Heart right ventricle (tissue), 16 donors: ENCODE results near the gene PSMA1. TPM values are rescaled to one million over a fixed set of nuclear protein-coding genes. Genes with fewer than 3 reads are reported as not detected.

Experiments
- ATAC-seq, 8 donors: fragments of 200-7000 bp; cut with Tn5 transposase; one replicate each; pipeline ENCODE4 v1.9.1; 2020; ENCODE audit warnings: mild to moderate bottlenecking in 8 of 8, moderate library complexity in 8 of 8, moderate number of reproducible peaks in 1 of 8
- DNase-seq, 2 donors: peaks; one replicate each; pipeline ENCODE4 v3.0.0-alpha.2; 2020
- H3K27ac ChIP-seq, 10 donors: fragments of 200-600 bp; sonication (generic) in 2 of 10; one replicate each; pipeline versions ENCODE4 v1.5.0 to v1.8.0; 2020 to 2022; ENCODE audit warnings: mild to moderate bottlenecking in 3 of 10
- H3K27me3 ChIP-seq, 7 donors: fragments of 200-600 bp; one replicate each; pipeline ENCODE4 v1.8.0; 2021 to 2022; ENCODE audit warnings: mild to moderate bottlenecking in 2 of 7
- H3K36me3 ChIP-seq, 9 donors: fragments of 200-600 bp; sonication (generic) in 1 of 9; one replicate each; pipeline versions ENCODE4 v1.5.0 to v1.8.0; 2020 to 2022; ENCODE audit warnings: mild to moderate bottlenecking in 2 of 9
- H3K4me1 ChIP-seq, 9 donors: fragments of 200-600 bp; sonication (generic) in 1 of 9; one replicate each; pipeline versions ENCODE4 v1.5.0 to v1.8.0; 2020 to 2022; ENCODE audit warnings: mild to moderate bottlenecking in 4 of 9
- H3K4me3 ChIP-seq, 10 donors: fragments of 200-600 bp; sonication (generic) in 2 of 10; one replicate each; pipeline versions ENCODE4 v1.5.0 to v1.8.0; 2020 to 2022; ENCODE audit warnings: mild to moderate bottlenecking in 7 of 10, moderate library complexity in 2 of 10
- H3K9me3 ChIP-seq, 11 donors: fragments of 200-600 bp in 10 of 11; sonication (generic) in 2 of 11; one replicate each; pipeline versions ENCODE4 v1.5.0 to v1.8.0; 2013 to 2022; ENCODE audit warnings: mild to moderate bottlenecking in 2 of 11, control low read depth in 1 of 11, moderate library complexity in 1 of 11
- CTCF ChIP-seq, 9 donors: fragments of 200-600 bp; sonication (generic) in 2 of 9; IDR thresholded peaks; one replicate each; pipeline versions ENCODE4 v1.5.0 to v1.8.0; 2021 to 2022; ENCODE audit warnings: antibody characterized with exemption in 9 of 9, mild to moderate bottlenecking in 5 of 9, moderate library complexity in 1 of 9
- WGBS, 2 donors: extraction: QIAGEN DNeasy Blood & Tissue Kit; methylation state at CpG; one replicate each; pipeline ENCODE4 v1.1.7; 2013; ENCODE audit warnings: inconsistent platforms in 1 of 2; 5-methylcytosine and 5-hydroxymethylcytosine counted together
- intact Hi-C, 10 donors: fragments of 100-400 bp; cut with DNase I; formaldehyde crosslinking; loops; one replicate each; pipeline versions ENCODE4 v1.11.1 to v1.14.2; 2022
- polyA plus RNA-seq, 2 donors: library from polyadenylated mRNA; stranded (reverse); fragments of 200-250 nt; gene quantifications; one replicate each; pipeline ENCODE4 v1.2.3, GENCODE V29; 2013
- total RNA-seq, 10 donors: library from RNA; stranded (reverse); fragmentation: NEBNext Ultra II Directional in 3 of 10; extraction: Animal tissue kit (Norgen Biotek cat#: 25700) in 3 of 10; gene quantifications; one replicate each; pipeline versions ENCODE4 v1.2.1 to v1.2.4, GENCODE V29; 2021 to 2023
- donor health status: Arrhythmogenic right ventricular cardiomyopathy.
- donor health status: ischemic (EF 13 %, LVEDD 7.1; RV severe dilation, severe dysfunction).
- donor health status: healthy with polysubstance abuse.
- donor health status: DM: no; HTN: yes; CAD: no.
- donor health status: DM: no; HTN: no; CAD: no.
- donor health status: ischemic (EF 25% LVEDD 6.9; RV normal size, moderate dysfunction).
- donor health status: ischemic (EF 25% LVEDD 5.7; RV mildly dilated, moderate dysfunction).
- donor health status: healthy.
- donor health status: DM: yes; HTN: yes; CAD: no.
- donor health status: Ischemic cardiomyopathy.
- donor health status: ischemic (EF 35%, LVEDD 5.7; RV mildly dilated, moderate dysfunction).
- donor health status: nonischemic (EF 11% LVEDD 7.7; RV severe dilation, severe dysfunction).
- donor health status: DM: yes; HTN: yes; CAD: no.
- donor health status: PGD.
- donor health status: ischemic (EF 29% LVEDD 5.4; RV normal size, mild dysfunction).
- donor health status: nonischemic (EF 23%, LVEDD 6.1; RV moderate dilation, normal function).

The PSMA1 gene
- total and polyA plus RNA-seq, 12 donors, result 117 to 150 (median 126) TPM

GRCh38 chr11:14544611-14545010 lies 24.4 kb upstream of the PSMA1 start:
- H3K4me3 ChIP-seq, result no peak overlapping the region
- ATAC-seq, result no peak
- intact Hi-C loops, result loop anchor here in 6 of 10 donors (5.0 to 10.0 kb wide), 6 partner anchors 38 to 343 kb away; partner anchors contain the start of gene PDE3B (in 4 of the 6)
- TF ChIP-seq CTCF (IDR thresholded peaks at IDR 0.05), result no peak
- peaks cover 0 to 57% (median 20%) of the 10 kb centered on the region in 9 donors for H3K4me1 ChIP-seq
- H3K27me3 ChIP-seq, result no peaks in the 10 kb centered on the region
- no peak for DNase-seq
- H3K36me3 ChIP-seq, result no peaks in the 10 kb centered on the region
- no peak overlapping the region for H3K27ac ChIP-seq
- no peaks in the 10 kb centered on the region for H3K9me3 ChIP-seq
- WGBS, 2 donors, result 73 to 77% methylated on average over 3 of the region's 3 CpGs

GRCh38 chr11:14543260-14543659 lies 23.1 kb upstream of the PSMA1 start:
- no peak overlapping the region for H3K4me3 ChIP-seq
- TF ChIP-seq CTCF (IDR thresholded peaks at IDR 0.05), result no peak
- ATAC-seq (no peak), DNase-seq (no peak)
- H3K27ac ChIP-seq, result no peak overlapping the region
- 81 to 87% methylated on average over 1 of the region's 1 CpG for WGBS, 2 donors
- no peaks in the 10 kb centered on the region for H3K27me3 ChIP-seq
- H3K36me3 ChIP-seq, result no peaks in the 10 kb centered on the region
- H3K9me3 ChIP-seq, result no peaks in the 10 kb centered on the region
- intact Hi-C loops, result loop anchor here in 6 of 10 donors (5.0 to 10.0 kb wide), 6 partner anchors 39 to 344 kb away; partner anchors contain the start of gene PDE3B (in 4 of the 6)
- H3K4me1 ChIP-seq, result peaks cover 0 to 65% (median 31%) of the 10 kb centered on the region in 9 donors

GRCh38 chr11:14542324-14542723 lies 22.1 kb upstream of the PSMA1 start:
- H3K27ac ChIP-seq, result peak overlapping the region in 3 of 10 donors; percentile 14 to 72 (median 71)
- H3K9me3 ChIP-seq, result no peaks in the 10 kb centered on the region
- no peak overlapping the region for H3K4me3 ChIP-seq
- DNase-seq (no peak), ATAC-seq (no peak)
- intact Hi-C loops, result loop anchor here in 6 of 10 donors (5.0 to 10.0 kb wide), 6 partner anchors 40 to 345 kb away; partner anchors contain the start of gene PDE3B (in 4 of the 6)
- no peaks in the 10 kb centered on the region for H3K36me3 ChIP-seq
- TF ChIP-seq CTCF (IDR thresholded peaks at IDR 0.05), result no peak
- peaks cover 0 to 70% (median 38%) of the 10 kb centered on the region in 9 donors for H3K4me1 ChIP-seq
- no peaks in the 10 kb centered on the region for H3K27me3 ChIP-seq

- peaks cover 0 to 78% (median 44%) of the 10 kb centered on the region in 9 donors for H3K4me1 ChIP-seq
- no peaks in the 10 kb centered on the region for H3K27me3 ChIP-seq
- ATAC-seq, result peak; percentile 49 to 89 (median 78)
- intact Hi-C loops, result loop anchor here in 6 of 10 donors (5.0 to 10.0 kb wide), 6 partner anchors 41 to 346 kb away; partner anchors contain the start of gene PDE3B (in 4 of the 6)
- peak in 1 of 2 donors; percentile 61 for DNase-seq
- no peaks in the 10 kb centered on the region for H3K36me3 ChIP-seq
- no peak overlapping the region for H3K4me3 ChIP-seq
- WGBS, 2 donors, result 39% methylated on average over 6 of the region's 6 CpGs
- peak overlapping the region; percentile 1 to 72 (median 50) for H3K27ac ChIP-seq
- TF ChIP-seq CTCF (IDR thresholded peaks at IDR 0.05), result no peak
- H3K9me3 ChIP-seq, result no peaks in the 10 kb centered on the region
Observed at GRCh38 chr11:14541192-14541947, 21.2 kb upstream of the PSMA1 start.
